HG03095 (cell line): Measurements from ENCODE around the gene CDRT4.

ENCODE experiments used
- ATAC-seq: cut with Tn5 transposase; IDR thresholded peaks from one replicate; pipeline ENCODE4 v1.9.1; 2021; ENCODE audit warnings: moderate library complexity; ENCODE audit not compliant: unreplicated experiment

The CDRT4 gene

GRCh38 chr17:15492791-15493692 lies 25.6 kb upstream of the CDRT4 start:
- ATAC-seq = no peak

GRCh38 chr17:15492186-15492585 lies 24.8 kb upstream of the CDRT4 start:
- no peak for ATAC-seq

- ATAC-seq = no peak
Observed at GRCh38 chr17:15490634-15491261, 23.3 kb upstream of the CDRT4 start.

GRCh38 chr17:15488557-15488956 lies 21.1 kb upstream of the CDRT4 start:
- no peak for ATAC-seq

GRCh38 chr17:15485045-15485444 lies 17.6 kb upstream of the CDRT4 start:
- ATAC-seq = no peak

GRCh38 chr17:15483431-15483830 lies 16.0 kb upstream of the CDRT4 start:
- no peak for ATAC-seq

- ATAC-seq = no peak
Observed at GRCh38 chr17:15482476-15482875, 15.1 kb upstream of the CDRT4 start.

GRCh38 chr17:15481481-15481880 lies 14.1 kb upstream of the CDRT4 start:
- ATAC-seq = no peak

GRCh38 chr17:15480204-15480603 lies 12.8 kb upstream of the CDRT4 start:
- ATAC-seq = no peak

- ATAC-seq = no peak
Observed at GRCh38 chr17:15479703-15480102, 12.3 kb upstream of the CDRT4 start.

GRCh38 chr17:15478845-15479244 lies 11.4 kb upstream of the CDRT4 start:
- ATAC-seq = no peak

- no peak for ATAC-seq
Observed at GRCh38 chr17:15475631-15476354, 8.4 kb upstream of the CDRT4 start.

- ATAC-seq = no peak
Observed at GRCh38 chr17:15472891-15473290, 5.5 kb upstream of the CDRT4 start.

GRCh38 chr17:15470536-15470935 lies 3.1 kb upstream of the CDRT4 start:
- no peak for ATAC-seq

GRCh38 chr17:15469260-15469659 lies 1.8 kb upstream of the CDRT4 start:
- ATAC-seq = no peak

GRCh38 chr17:15468126-15468525 lies 705 bp upstream of the CDRT4 start:
- ATAC-seq = no peak

GRCh38 chr17:15466131-15466530 lies 1.3 kb downstream of the CDRT4 start:
- ATAC-seq = no peak

GRCh38 chr17:15465045-15465701 lies 2.2 kb downstream of the CDRT4 start:
- no peak for ATAC-seq

- ATAC-seq = no peak
Observed at GRCh38 chr17:15464231-15464985, 3.0 kb downstream of the CDRT4 start.

- ATAC-seq = no peak
Observed at GRCh38 chr17:15462976-15463772, 4.2 kb downstream of the CDRT4 start.
